NCI-H510A treated with DMSO at 0.1 percent for 48 hours (cell line): ENCODE measurements around the gene MSH2.
"Not testable (repeated sequence)": the region's sequence is repeated elsewhere in the genome, so short reads cannot be mapped to it uniquely, and the experiment has no call there.

ENCODE experiments used
- DNase-seq: peaks from one replicate; lab custom pipeline; 2025; lab: John Stamatoyannopoulos, UW

The MSH2 gene

GRCh38 chr2:47484396-47484795 lies 81.4 kb downstream of the MSH2 start:
- DNase-seq: no peak

- no peak for DNase-seq
Measured at GRCh38 chr2:47485177-47485576, 82.2 kb downstream of the MSH2 start.

- DNase-seq: no peak
Measured at GRCh38 chr2:47485751-47486300, 82.9 kb downstream of the MSH2 start.

- DNase-seq: peak; percentile 25
Measured at GRCh38 chr2:47486841-47487497, 84.0 kb downstream of the MSH2 start.

GRCh38 chr2:47487498-47487875 lies 84.5 kb downstream of the MSH2 start:
- no peak for DNase-seq

- no peak for DNase-seq
Measured at GRCh38 chr2:47488870-47489584, 86.1 kb downstream of the MSH2 start.

GRCh38 chr2:47490406-47490805 lies 87.5 kb downstream of the MSH2 start:
- no peak for DNase-seq

- no peak for DNase-seq
Measured at GRCh38 chr2:47493317-47494035, 90.5 kb downstream of the MSH2 start.

GRCh38 chr2:47494267-47495130 lies 91.5 kb downstream of the MSH2 start:
- DNase-seq: no peak

- no peak for DNase-seq
Measured at GRCh38 chr2:47497843-47498460, 95.0 kb downstream of the MSH2 start.

GRCh38 chr2:47499093-47499492 lies 96.1 kb downstream of the MSH2 start:
- DNase-seq: no peak

GRCh38 chr2:47499621-47500309 lies 96.8 kb downstream of the MSH2 start:
- DNase-seq: no peak

- DNase-seq: no peak
Measured at GRCh38 chr2:47501374-47502200, 98.6 kb downstream of the MSH2 start.

- not testable (repeated sequence) for DNase-seq
Measured at GRCh38 chr2:47502498-47502897, 99.5 kb downstream of the MSH2 start.

- no peak for DNase-seq
Measured at GRCh38 chr2:47503481-47504070, 100.6 kb downstream of the MSH2 start.

- DNase-seq: no peak
Measured at GRCh38 chr2:47504174-47504810, 101.3 kb downstream of the MSH2 start.

- no peak for DNase-seq
Measured at GRCh38 chr2:47506024-47506423, 103.1 kb downstream of the MSH2 start.

GRCh38 chr2:47506436-47506835 lies 103.5 kb downstream of the MSH2 start:
- no peak for DNase-seq

GRCh38 chr2:47508080-47508479 lies 105.1 kb downstream of the MSH2 start:
- DNase-seq: no peak
